Heart left ventricle (tissue), 16 donors: ENCODE results near the gene BAIAP2. TPM values are rescaled to one million over a fixed set of nuclear protein-coding genes. Genes with fewer than 3 reads are reported as not detected.

Source experiments
- ATAC-seq, 4 donors: fragments of 200-7000 bp; cut with Tn5 transposase; one replicate each; pipeline ENCODE4 v1.9.1; 2020 to 2022; ENCODE audit warnings: moderate library complexity in 4 of 4, mild to moderate bottlenecking in 3 of 4, moderate number of reproducible peaks in 1 of 4
- DNase-seq, 5 donors: peaks; one replicate each; pipeline ENCODE4 v3.0.0-alpha.2; 2020
- H3K27ac ChIP-seq, 12 donors: fragments of 200-600 bp; sonication (generic) in 4 of 12; one replicate each; pipeline versions ENCODE4 v1.5.0 to v1.8.0; 2016 to 2022; ENCODE audit warnings: mild to moderate bottlenecking in 2 of 12
- H3K27me3 ChIP-seq, 9 donors: fragments of 200-600 bp; sonication (generic) in 2 of 9; one replicate each; pipeline versions ENCODE4 v1.5.1 to v1.8.0; 2016 to 2022; ENCODE audit warnings: mild to moderate bottlenecking in 3 of 9
- H3K36me3 ChIP-seq, 9 donors: fragments of 200-600 bp; sonication (generic) in 2 of 9; one replicate each; pipeline versions ENCODE4 v1.5.0 to v1.8.0; 2018 to 2022; ENCODE audit warnings: mild to moderate bottlenecking in 2 of 9
- H3K4me1 ChIP-seq, 12 donors: fragments of 200-600 bp; sonication (generic) in 4 of 12; one replicate each; pipeline versions ENCODE4 v1.5.0 to v1.8.0; 2016 to 2022; ENCODE audit warnings: mild to moderate bottlenecking in 3 of 12
- H3K4me3 ChIP-seq, 12 donors: fragments of 200-600 bp; sonication (generic) in 4 of 12; one replicate each; pipeline versions ENCODE4 v1.5.0 to v1.8.0; 2017 to 2022; ENCODE audit warnings: mild to moderate bottlenecking in 9 of 12, moderate library complexity in 4 of 12
- H3K9me3 ChIP-seq, 12 donors: fragments of 200-600 bp; sonication (generic) in 4 of 12; one replicate each; pipeline versions ENCODE4 v1.5.0 to v1.8.0; 2016 to 2022; ENCODE audit warnings: mild to moderate bottlenecking in 1 of 12
- CTCF ChIP-seq, 12 donors: fragments of 200-600 bp; sonication (generic) in 4 of 12; IDR thresholded peaks; one replicate each; pipeline versions ENCODE4 v1.5.0 to v1.8.0; 2018 to 2022; ENCODE audit warnings: antibody characterized with exemption in 12 of 12, mild to moderate bottlenecking in 5 of 12
- POLR2A ChIP-seq, 2 donors: fragments of 450-650 bp; IDR thresholded peaks; one replicate each; pipeline ENCODE4 v1.6.1; 2017; ENCODE audit warnings: antibody characterized with exemption in 2 of 2, mild to moderate bottlenecking in 2 of 2, moderate library complexity in 2 of 2
- WGBS, 4 donors: extraction: QIAGEN DNeasy Blood & Tissue Kit in 2 of 4; methylation state at CpG; one replicate each; pipeline versions ENCODE4 v1.1.5 to v1.1.7; 2013 to 2018; 5-methylcytosine and 5-hydroxymethylcytosine counted together
- intact Hi-C, 10 donors: fragments of 100-400 bp; cut with DNase I; formaldehyde crosslinking; loops; one replicate each; pipeline versions ENCODE4 v1.11.1 to v1.14.2; 2022
- polyA plus RNA-seq, 2 donors: library from polyadenylated mRNA; stranded (reverse); fragments of 200-250 nt; gene quantifications; one replicate each; pipeline ENCODE4 v1.2.3, GENCODE V29; 2013
- total RNA-seq, 9 donors: library from RNA; depleted of rRNA in 2 of 9; stranded (reverse); fragments of >200 nt in 2 of 9; fragmentation: NEBNext Ultra II Directional in 3 of 9; extraction: Animal tissue kit (Norgen Biotek cat#: 25700) in 3 of 9; gene quantifications; one replicate each; pipeline versions ENCODE4 v1.1.0 to v1.2.4, GENCODE V29; 2016 to 2023
- donor health status: ischemic (EF 13 %, LVEDD 7.1; RV severe dilation, severe dysfunction).
- donor health status: healthy with polysubstance abuse.
- donor health status: DM: no; HTN: yes; CAD: no.
- donor health status: DM: no; HTN: no; CAD: no.
- donor health status: ischemic (EF 25% LVEDD 6.9; RV normal size, moderate dysfunction).
- donor health status: ischemic (EF 25% LVEDD 5.7; RV mildly dilated, moderate dysfunction).
- donor health status: healthy.
- donor health status: DM: yes; HTN: yes; CAD: no.
- donor health status: ischemic (EF 35%, LVEDD 5.7; RV mildly dilated, moderate dysfunction).
- donor health status: nonischemic (EF 11% LVEDD 7.7; RV severe dilation, severe dysfunction).
- donor health status: DM: yes; HTN: yes; CAD: no.
- donor health status: PGD.
- donor health status: ischemic (EF 29% LVEDD 5.4; RV normal size, mild dysfunction).
- donor health status: nonischemic (EF 23%, LVEDD 6.1; RV moderate dilation, normal function).

BAIAP2 gene
- total and polyA plus RNA-seq, 11 donors, result 8.9 to 30.2 (median 18.5) TPM

GRCh38 chr17:81066072-81066471 lies 31.1 kb downstream of the BAIAP2 start:
- Histone ChIP-seq H3K4me1 (peaks cover 0 to 34% (median 25%) of the 10 kb centered on the region in 12 donors), H3K36me3 (no peaks in the 10 kb centered on the region), H3K27ac (no peak overlapping the region), H3K27me3 (no peaks in the 10 kb centered on the region), H3K4me3 (no peak overlapping the region), H3K9me3 (no peaks in the 10 kb centered on the region)
- WGBS, 4 donors, result 96 to 99% (median 97%) methylated on average over 9 of the region's 9 CpGs
- intact Hi-C loops, result no loop called here
- ATAC-seq, result no peak
- no peak for DNase-seq
- TF ChIP-seq CTCF (IDR thresholded peaks at IDR 0.05) (no peak), POLR2A (IDR thresholded peaks at IDR 0.05) (no peak)

- intact Hi-C loops, result no loop called here
- H3K4me1 ChIP-seq, result peaks cover 0 to 34% (median 25%) of the 10 kb centered on the region in 12 donors
- WGBS, 4 donors, result 87 to 97% (median 92%) methylated on average over 6 to 16 of the region's 16 CpGs
- no peaks in the 10 kb centered on the region for H3K27me3 ChIP-seq
- DNase-seq (no peak), ATAC-seq (no peak)
- no peaks in the 10 kb centered on the region for H3K9me3 ChIP-seq
- no peak overlapping the region for H3K4me3 ChIP-seq
- H3K27ac ChIP-seq, result no peak overlapping the region
- no peaks in the 10 kb centered on the region for H3K36me3 ChIP-seq
- TF ChIP-seq CTCF (IDR thresholded peaks at IDR 0.05) (no peak), POLR2A (IDR thresholded peaks at IDR 0.05) (no peak)
These were observed 31.9 kb downstream of the BAIAP2 start for GRCh38 chr17:81066771-81067315.

- no peak for ATAC-seq
- TF ChIP-seq CTCF (IDR thresholded peaks at IDR 0.05) (no peak), POLR2A (IDR thresholded peaks at IDR 0.05) (no peak)
- H3K27ac ChIP-seq, result no peak overlapping the region
- intact Hi-C loops, result no loop called here
- peaks cover 0 to 34% (median 25%) of the 10 kb centered on the region in 12 donors for H3K4me1 ChIP-seq
- DNase-seq, result no peak
- no peaks in the 10 kb centered on the region for H3K36me3 ChIP-seq
- no peaks in the 10 kb centered on the region for H3K9me3 ChIP-seq
- H3K27me3 ChIP-seq, result no peaks in the 10 kb centered on the region
- no peak overlapping the region for H3K4me3 ChIP-seq
- WGBS, 4 donors, result 51 to 90% (median 77%) methylated on average over 5 to 20 of the region's 20 CpGs
These were observed 32.5 kb downstream of the BAIAP2 start for GRCh38 chr17:81067391-81067811.

- Histone ChIP-seq H3K27ac (peak overlapping the region in 2 of 12 donors; percentile 39 to 52), H3K4me1 (peaks cover 0 to 27% (median 20%) of the 10 kb centered on the region in 12 donors)
- no peak for TF ChIP-seq POLR2A (IDR thresholded peaks at IDR 0.05)
- TF ChIP-seq CTCF (IDR thresholded peaks at IDR 0.05), result no peak
These were observed 33.6 kb downstream of the BAIAP2 start for GRCh38 chr17:81068411-81069134.

More at GRCh38 chr17:81068411-81069134, 33.6 kb downstream of the BAIAP2 start:
- no peaks in the 10 kb centered on the region for H3K9me3 ChIP-seq
- no peaks in the 10 kb centered on the region for H3K36me3 ChIP-seq
- intact Hi-C loops, result no loop called here
- 89 to 94% (median 92%) methylated on average over 13 to 26 of the region's 26 CpGs for WGBS, 4 donors
- no peak overlapping the region for H3K4me3 ChIP-seq
- DNase-seq (no peak), ATAC-seq (peak in 2 of 4 donors; percentile 5 to 22)
- no peaks in the 10 kb centered on the region for H3K27me3 ChIP-seq
